Measurements from ENCODE around the gene MARCHF4. TPM values are rescaled to one million over a fixed set of nuclear protein-coding genes. Genes with fewer than 3 reads are reported as not detected.

Gene MARCHF4
- total and polyA plus RNA-seq, 3 donors from 2014 or later: 0.09 to 0.16 (median 0.12) TPM

GRCh38 chr2:216415541-216415940, 43.3 kb upstream of the MARCHF4 start:
- H3K9me3 ChIP-seq: no peaks in the 10 kb centered on the region
- 94% methylated on average over 3 of the region's 3 CpGs for WGBS, 2 donors
- H3K4me3 ChIP-seq: no peak overlapping the region
- H3K36me3 ChIP-seq (ENCODE audit: low read depth, missing control alignments): no peaks in the 10 kb centered on the region
- H3K27me3 ChIP-seq: no peaks in the 10 kb centered on the region
- TF ChIP-seq POLR2A (IDR thresholded peaks at IDR 0.05): no peak
- no peak for TF ChIP-seq CTCF (IDR thresholded peaks at IDR 0.05)
- intact Hi-C loops (cut with DNase I; ENCODE audit: low total_unique reads): no loop called here
- DNase-seq: no peak
- H3K4me1 ChIP-seq: peaks cover 9% of the 10 kb centered on the region
- H3K27ac ChIP-seq: no peak overlapping the region

GRCh38 chr2:216414772-216415319, 42.6 kb upstream of the MARCHF4 start:
- Histone ChIP-seq H3K4me3 (no peak overlapping the region), H3K4me1 (peaks cover 9% of the 10 kb centered on the region), H3K27ac (no peak overlapping the region), H3K9me3 (no peaks in the 10 kb centered on the region), H3K27me3 (no peaks in the 10 kb centered on the region), H3K36me3 (ENCODE audit: low read depth, missing control alignments) (no peaks in the 10 kb centered on the region)
- TF ChIP-seq POLR2A (IDR thresholded peaks at IDR 0.05) (no peak), CTCF (IDR thresholded peaks at IDR 0.05) (no peak)
- DNase-seq: no peak
- intact Hi-C loops (cut with DNase I; ENCODE audit: low total_unique reads): no loop called here
- 80 to 90% methylated on average over 3 of the region's 3 CpGs for WGBS, 2 donors

- Histone ChIP-seq H3K36me3 (ENCODE audit: low read depth, missing control alignments) (no peaks in the 10 kb centered on the region), H3K4me3 (no peak overlapping the region), H3K27me3 (no peaks in the 10 kb centered on the region), H3K4me1 (peaks cover 9% of the 10 kb centered on the region), H3K27ac (no peak overlapping the region), H3K9me3 (no peaks in the 10 kb centered on the region)
- no peak for DNase-seq
- no peak for TF ChIP-seq POLR2A (IDR thresholded peaks at IDR 0.05)
- 93 to 98% methylated on average over 5 of the region's 5 CpGs for WGBS, 2 donors
- intact Hi-C loops (cut with DNase I; ENCODE audit: low total_unique reads): no loop called here
Observed at GRCh38 chr2:216413882-216414281, 41.6 kb upstream of the MARCHF4 start.

DNA sequence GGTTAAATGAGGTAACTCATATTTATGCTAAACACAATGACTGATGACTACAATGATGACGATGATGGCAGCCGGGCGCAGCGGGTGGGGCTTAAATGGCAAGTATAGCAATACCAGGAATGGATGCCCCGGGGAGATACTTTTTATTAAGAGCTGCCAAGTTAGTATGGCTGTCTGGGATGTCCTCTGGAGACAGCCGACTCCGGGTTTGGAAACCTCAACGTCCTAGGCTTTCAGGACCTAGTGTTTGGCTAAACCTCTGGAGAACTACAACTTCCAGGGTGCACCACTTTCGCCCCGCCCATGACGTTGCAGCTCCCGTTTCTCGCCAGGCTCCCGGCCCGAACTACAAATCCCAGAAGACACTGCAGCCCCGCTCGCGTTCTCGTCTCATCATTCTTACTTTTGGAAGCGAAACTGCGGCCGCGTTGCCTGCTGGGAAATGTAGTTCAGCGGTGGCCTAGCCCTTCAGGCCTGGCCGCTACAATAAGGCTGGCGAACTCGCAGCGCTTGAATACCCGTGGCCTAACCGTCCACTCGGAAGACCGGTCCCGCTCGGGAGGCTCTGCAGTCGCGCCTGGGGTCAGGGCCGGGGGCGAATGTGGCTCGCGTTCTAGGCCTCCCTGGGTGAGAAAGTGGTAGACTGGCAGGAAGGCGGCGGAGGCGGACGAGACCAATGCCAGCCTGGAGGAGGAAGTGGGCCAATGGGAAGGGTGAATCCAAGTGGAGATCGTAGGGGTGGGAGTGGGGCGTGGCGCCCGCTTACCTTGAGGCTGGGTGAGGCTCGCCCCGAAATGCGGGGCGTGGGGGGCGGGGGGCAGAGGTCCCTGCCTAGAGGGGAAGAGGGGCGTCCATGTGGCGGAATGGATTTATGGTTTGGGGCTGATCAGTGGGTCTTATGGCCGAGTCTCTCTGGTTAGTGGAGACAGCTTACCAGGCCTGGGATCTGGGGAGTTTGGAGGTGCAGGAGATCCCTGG, 40.0 kb upstream of the MARCHF4 start, which contains the start of gene SMARCAL1:
TSS of gene SMARCAL1 (plus strand) at position 463 of the 978 bp plus-strand sequence. CDS start 2,221 bp downstream, outside the sequence.
- intact Hi-C loops (cut with DNase I; ENCODE audit: low total_unique reads): no loop called here
- peak within 1 kb of the TSS; percentile 66 to 92 for H3K4me3 ChIP-seq

More for the DNA sequence above, 40.0 kb upstream of the MARCHF4 start, which contains the start of gene SMARCAL1:
- H3K4me1 ChIP-seq: peaks cover 9% of the 10 kb centered on the region
- TF ChIP-seq POLR2A (IDR thresholded peaks at IDR 0.05): no peak
- TF ChIP-seq CTCF (IDR thresholded peaks at IDR 0.05): no peak
- H3K27me3 ChIP-seq: no peaks in the 10 kb centered on the region
- H3K36me3 ChIP-seq (ENCODE audit: low read depth, missing control alignments): no peaks in the 10 kb centered on the region
- WGBS, 2 donors: 5 to 7% methylated on average over 43 to 55 of the region's 56 CpGs
- peak within 1 kb of the TSS; percentile 95 to 98 for H3K27ac ChIP-seq
- peak; percentile 100 for DNase-seq
- no peaks in the 10 kb centered on the region for H3K9me3 ChIP-seq
